GM18505 (cell line): ENCODE results near the gene OLFML2B.
"Not testable (repeated sequence)": the region's sequence is repeated elsewhere in the genome, so short reads cannot be mapped to it uniquely, and the experiment has no call there.

Experiments
- ATAC-seq: cut with Tn5 transposase; IDR thresholded peaks from one replicate; pipeline ENCODE4 v1.9.1; 2021; ENCODE audit not compliant: unreplicated experiment
- POLR2A ChIP-seq: IDR thresholded peaks from 4 replicates; pipeline ENCODE4 v1.6.1; 2011; ENCODE audit warnings: borderline replicate concordance; ENCODE audit not compliant: insufficient read depth, insufficient read length; ENCODE audit errors: extremely low read depth

The OLFML2B gene

DNA sequence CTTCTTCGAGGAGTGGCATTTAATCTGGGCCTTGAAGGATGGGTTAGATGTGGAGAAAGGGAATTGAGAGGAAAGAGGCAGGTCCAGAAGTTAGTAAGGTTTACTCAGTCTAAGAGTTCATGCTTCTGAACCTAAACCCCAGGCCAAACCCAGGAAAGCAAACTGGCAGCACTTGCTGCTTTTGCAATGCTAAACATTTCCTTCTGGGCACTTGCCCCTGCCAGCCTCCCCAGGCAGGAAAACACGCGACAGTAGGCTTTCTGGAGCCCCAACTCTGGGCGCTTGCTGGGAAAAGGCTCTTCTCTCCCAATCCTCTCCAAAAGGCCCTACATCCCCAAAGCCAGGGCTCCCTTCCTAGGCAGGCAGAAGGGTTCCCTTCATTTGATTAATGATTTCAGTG is 2.5 kb downstream of the OLFML2B start:
- ATAC-seq, result no peak

DNA sequence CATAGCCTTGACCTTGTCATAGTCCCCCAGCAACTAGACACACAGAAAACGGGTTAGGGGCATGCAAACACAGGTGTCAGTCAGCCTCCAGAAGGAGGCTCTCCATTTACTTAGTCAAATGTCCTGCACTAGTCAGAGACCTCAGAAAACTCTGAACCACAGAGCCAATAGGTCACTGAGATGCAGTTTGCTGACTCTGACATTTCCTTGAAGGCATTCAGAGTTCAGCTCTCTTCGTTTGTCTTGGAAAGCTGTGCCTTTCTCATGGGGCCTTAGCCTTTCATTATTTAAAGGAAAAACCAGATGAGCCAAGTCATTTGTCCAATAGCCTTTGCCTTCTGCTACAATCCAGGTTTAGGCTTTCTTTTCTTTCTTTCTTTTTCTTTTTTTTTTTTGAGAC is 3.5 kb downstream of the OLFML2B start:
- TF ChIP-seq POLR2A, result no peak
- no peak for ATAC-seq

More for the DNA sequence above, 2.5 kb downstream of the OLFML2B start:
- TF ChIP-seq POLR2A, result no peak

DNA sequence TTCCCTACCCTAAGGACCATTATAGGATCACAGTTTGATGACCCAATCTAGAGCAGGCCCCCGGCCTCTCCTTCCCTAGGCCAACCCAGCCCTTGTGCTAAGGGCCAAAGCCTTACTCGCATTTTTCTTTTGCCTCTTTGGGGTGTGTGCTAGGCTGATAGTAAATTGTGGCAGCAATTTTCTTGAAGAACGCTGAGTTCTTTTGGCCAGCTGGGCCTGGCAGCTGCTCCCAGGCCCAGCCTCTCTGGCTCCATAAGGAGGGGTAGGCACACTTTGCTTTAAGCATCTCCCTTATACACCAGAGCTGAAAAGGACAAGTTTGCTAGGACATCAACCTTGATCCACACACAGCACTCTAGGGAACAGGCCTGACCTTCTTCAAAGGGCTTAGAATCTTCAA is 4.2 kb downstream of the OLFML2B start:
- ATAC-seq, result no peak
- no peak for TF ChIP-seq POLR2A

DNA sequence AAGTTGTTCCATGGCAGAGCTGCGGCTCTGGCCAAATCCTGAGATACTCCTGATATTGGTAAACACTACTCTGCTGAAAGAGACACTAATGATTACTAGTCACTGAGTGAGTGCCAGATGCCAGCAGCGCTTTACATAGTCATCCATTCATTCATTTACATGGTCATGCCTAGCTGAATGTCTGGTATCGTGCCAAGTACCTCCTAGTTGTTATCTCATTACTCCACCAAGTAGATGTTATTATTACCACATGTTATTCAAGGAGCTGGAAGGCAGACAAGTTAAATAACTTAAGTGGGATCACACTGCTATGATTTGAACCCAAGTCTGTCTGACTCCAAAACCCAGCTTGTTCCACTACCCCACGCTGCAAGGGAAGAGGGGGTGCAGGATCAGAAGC is 4.7 kb downstream of the OLFML2B start:
- no peak for ATAC-seq
- TF ChIP-seq POLR2A, result no peak

DNA sequence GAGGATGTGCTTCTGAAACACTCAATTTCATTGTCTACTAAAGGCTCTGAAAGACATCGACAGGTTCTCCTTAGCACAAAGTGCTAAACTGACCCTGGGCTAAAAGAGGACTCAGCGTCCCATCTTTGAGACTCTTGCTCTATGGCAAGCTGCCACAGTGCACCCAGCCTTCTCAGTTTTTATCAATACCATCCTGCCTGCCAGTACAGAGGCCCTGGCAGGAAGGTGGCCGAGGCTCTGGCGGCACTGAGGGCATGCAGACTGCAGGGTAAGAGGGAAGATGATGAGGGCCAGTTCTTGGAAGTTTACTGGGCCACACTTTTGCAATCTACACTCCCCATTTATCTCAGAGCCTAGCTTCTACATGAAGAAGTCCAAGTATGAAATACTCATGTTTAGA is 5.3 kb downstream of the OLFML2B start:
- ATAC-seq, result no peak
- TF ChIP-seq POLR2A, result no peak

DNA sequence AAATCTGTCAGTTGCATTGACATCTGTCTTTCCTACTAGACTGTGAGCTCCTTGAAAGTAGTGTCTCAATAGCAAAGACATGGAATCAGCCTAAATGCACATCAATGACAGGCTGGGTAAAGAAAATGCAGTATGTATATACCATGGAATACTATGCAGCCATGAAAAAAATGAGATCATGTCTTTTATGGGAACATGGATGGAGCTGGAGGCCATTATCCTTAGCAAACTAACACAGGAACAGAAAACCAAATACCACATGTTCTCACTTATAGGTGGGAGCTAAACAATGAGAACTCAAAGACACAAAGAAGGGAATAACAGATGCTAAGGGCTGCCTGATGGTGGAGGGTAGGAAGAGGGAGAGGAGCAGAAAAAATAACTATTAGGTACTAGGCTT is 5.9 kb downstream of the OLFML2B start:
- not testable (repeated sequence) for ATAC-seq

DNA sequence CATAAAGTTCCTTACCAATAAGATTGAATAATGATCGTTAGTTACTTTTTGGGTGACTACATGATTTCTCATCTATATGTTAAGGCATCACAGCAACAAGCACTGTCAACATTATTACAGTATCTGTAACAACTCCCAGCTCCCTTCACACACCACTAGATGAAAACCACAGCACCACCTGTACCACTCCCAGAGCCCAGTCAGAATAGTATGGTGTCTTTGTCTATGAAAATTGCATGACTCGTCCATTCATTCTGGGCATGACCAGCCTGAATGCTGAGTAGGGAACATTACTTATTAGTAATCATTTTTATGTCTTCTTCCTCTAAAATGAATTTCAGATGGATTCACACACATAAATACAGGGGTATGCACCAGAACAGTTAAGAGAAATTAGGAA is 7.0 kb downstream of the OLFML2B start:
- no peak for ATAC-seq
- TF ChIP-seq POLR2A, result no peak

DNA sequence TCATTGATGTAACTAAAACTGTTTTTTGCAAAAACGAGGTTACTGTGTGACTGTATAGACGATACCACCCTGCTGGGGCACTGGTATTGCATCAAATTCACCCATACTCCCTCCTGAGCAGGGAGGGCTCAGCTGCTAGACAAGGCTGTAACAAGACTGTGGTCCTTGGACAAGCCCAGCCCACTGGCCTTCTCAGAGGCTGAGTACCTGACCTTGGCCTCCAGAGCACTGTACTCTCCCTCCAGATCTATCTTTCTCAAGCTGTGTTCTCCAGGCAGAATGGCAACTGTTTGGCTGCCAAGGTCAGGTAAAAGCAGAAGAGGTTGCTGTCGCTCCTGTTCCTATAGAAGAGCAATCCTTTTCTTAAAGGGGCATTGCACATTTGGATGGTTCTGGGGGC is 8.5 kb downstream of the OLFML2B start:
- no peak for ATAC-seq
- no peak for TF ChIP-seq POLR2A

DNA sequence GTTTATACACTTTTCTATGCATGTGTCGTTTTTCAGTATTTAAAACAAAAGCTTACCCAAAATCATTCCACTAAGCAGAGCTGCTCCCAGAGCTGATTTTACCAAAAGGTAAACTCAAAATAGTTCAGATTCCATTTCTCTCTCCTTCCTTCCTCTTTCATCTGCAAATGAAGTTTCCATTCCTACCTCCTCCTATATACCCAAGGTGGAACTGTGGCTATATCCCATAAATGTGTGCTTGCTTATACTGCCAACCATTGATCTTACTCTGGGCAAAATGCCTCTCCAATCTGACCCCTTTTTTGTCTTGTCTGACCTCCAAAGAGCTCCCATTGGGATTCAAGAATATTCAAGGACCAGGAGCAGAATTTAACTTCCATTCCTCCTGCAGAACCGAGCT is 9.5 kb downstream of the OLFML2B start:
- no peak for ATAC-seq
- no peak for TF ChIP-seq POLR2A

DNA sequence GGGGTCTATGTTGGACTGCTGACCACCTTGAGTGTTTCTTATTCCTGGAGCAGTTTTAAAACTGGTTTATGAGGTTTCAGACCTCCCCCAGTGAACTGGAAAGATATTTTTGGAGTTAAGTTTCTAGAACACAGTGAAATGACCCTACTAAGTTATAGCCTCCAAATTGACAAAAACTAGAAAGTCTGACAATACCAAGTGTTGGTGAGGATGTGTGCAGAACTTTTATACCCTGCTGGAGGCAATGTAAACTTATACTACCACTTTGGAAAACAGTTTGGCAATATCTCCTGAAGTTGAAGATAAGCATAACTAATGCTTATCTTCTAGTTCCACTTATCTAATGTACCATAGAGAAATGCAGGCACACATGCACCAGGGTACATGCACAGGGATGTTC is 10.4 kb downstream of the OLFML2B start:
- no peak for ATAC-seq
- no peak for TF ChIP-seq POLR2A

DNA sequence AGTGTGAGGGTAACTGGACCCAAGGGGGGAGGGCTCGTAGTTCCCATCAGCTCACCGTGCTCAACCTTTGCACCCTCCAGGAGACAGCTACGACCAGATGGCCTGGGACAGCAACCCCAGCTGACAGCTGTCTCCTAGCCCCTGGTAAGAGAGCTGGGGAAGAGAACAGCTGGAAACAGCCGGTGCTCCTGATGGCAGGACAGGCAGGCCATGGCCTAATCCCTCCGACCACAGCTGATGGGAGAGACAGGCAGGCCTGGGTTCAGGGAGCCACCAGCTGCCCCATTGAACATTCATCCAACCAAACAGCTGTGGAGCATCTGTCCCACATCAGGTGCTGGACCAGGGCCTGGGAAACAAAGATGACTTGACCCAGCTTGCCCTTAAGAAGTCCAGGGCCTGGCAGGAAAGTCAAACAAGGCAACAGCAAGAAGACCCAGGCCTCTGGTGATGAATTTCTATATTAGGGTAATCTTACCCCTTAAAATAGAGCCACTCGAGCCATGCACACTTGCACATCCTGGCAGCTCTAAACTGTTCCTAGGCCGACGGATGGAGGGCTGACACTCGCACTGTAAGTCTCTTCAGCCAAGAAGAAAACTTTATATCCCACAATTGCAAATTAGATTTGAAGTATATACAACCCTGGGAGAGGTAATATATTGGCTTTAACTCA is 12.2 kb downstream of the OLFML2B start:
- no peak for TF ChIP-seq POLR2A
- ATAC-seq, result no peak

DNA sequence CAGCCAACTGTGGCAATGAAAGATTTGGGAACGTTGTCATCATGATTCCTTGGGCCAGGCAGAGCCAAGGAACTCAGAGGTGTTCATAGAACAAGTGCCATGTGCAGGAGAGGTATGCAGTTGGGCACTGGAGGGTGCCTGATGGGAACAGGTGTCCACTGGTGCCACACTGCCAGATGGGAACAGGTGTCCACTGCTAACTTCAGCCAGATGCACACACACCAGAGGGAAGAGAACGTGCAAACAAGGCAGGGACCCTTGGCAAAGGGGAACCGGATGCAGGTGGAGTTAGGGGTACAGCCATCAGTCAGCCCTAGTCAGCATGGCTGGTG is 13.5 kb downstream of the OLFML2B start:
- no peak for TF ChIP-seq POLR2A
- no peak for ATAC-seq

DNA sequence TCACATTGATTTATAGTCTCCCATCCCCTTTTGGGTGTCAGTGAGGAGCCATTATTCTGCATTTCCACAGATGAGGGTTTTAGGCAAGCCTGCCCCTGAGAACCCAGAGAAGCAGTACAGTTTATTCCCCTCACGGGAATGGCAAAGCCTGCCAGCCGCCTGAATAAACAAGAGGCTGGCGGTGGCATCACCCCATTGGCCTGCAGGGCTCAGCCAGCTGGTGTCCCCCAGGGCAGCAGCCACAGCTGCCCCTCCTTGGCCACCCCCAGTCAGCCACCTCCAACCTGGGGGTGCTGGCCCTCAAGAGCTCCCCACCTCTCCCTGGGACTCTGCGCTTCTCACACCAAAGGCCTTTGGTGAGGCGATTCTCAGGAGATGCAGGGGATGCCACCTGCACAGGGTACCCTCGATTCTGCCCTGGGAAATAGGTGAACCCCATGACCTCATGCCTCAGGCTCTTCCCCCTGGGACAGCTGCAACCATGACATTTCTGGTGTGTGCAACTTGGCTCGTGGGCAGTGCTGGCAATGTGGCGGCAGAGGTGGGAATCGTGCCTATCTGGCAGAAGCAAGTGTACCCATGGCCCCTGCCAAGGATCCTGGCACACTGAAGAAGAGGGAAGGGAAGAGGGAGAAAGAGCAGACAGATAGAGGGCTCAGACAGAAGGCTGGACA is 14.0 kb downstream of the OLFML2B start:
- ATAC-seq, result no peak
- no peak for TF ChIP-seq POLR2A

DNA sequence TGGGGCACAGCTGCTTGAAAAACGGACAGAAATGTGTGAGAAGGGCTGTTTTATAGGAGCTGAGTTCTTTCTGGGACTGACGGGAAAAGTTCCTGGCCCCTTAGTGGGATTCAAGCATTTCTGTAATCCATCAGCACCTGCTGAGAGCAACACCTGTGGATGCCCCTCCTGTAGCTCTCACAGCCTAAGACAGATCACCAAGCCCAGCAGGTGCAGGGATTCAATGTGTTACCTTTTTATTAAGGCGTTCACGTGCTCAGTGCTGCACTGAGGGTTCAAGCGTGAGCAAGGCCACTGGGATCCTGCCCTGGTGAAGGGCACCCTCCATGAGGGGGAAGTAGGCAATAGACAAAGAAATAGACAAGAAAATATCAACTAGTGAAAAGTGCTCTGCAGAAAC is 14.9 kb downstream of the OLFML2B start:
- ATAC-seq, result no peak
- TF ChIP-seq POLR2A, result no peak

DNA sequence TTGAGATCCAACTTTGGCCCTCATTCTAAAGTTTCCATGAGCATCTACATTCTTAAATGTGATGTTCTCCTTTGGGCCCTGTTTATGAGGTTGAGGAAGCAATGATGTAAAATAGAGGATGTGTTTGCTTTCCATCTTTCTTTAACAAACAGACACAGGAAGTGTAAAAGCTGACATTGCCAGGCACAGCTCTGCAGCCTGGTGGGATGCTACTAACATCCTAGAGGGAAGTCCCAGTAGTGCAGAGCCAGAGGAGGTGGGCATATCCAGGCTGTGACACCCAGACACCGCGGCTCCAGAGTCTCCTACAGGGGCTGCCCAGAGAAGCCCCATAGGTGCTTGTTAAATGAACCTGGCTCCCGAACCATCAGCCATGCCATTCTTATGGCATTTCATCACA is 16.2 kb downstream of the OLFML2B start:
- no peak for ATAC-seq
- TF ChIP-seq POLR2A, result no peak
